SK-N-SH (cell line): ENCODE data around the gene FAM3C. TPM values are rescaled to one million over a fixed set of nuclear protein-coding genes. Genes with fewer than 3 reads are reported as not detected.

Source experiments
- CTCF ChIA-PET: fragments of 300-600, 350-600 bp; formaldehyde crosslinking; extraction: SDS; loops from one replicate; lab custom pipeline; 2021; lab: Yijun Ruan, JAX
- POLR2A ChIA-PET: fragments of 350-600 bp; sonication (Branson Sonifier 250); formaldehyde crosslinking; extraction: SDS; loops from one replicate; lab custom pipeline; 2020; ENCODE audit warnings: antibody characterized with exemption, inconsistent platforms; lab: Yijun Ruan, JAX
- DNase-seq: peaks from one replicate; pipeline ENCODE4 v3.0.0; 2012
- H2AFZ ChIP-seq: fragments of 200-600 bp; sonication (generic); 2 replicates; pipeline ENCODE4 v1.8.1; 2016; ENCODE audit warnings: antibody characterized with exemption, mild to moderate bottlenecking, low read depth
- H3F3A ChIP-seq: fragments of 200-600 bp; sonication (generic); replicated peaks from 2 replicates; pipeline ENCODE3; 2016; ENCODE audit warnings: antibody characterized with exemption, mild to moderate bottlenecking; ENCODE audit not compliant: insufficient read depth
- H3K27ac ChIP-seq, 2 experiments: fragments of 200-500 bp in 1 of 2; fragments of 200-600 bp in 1 of 2; sonication (Bioruptor generic) in 1 of 2; sonication (generic), shearing (Covaris generic) in 1 of 2; 2 replicates each; pipeline versions ENCODE4 v1.5.1 to v1.6.1; 2014 to 2016; ENCODE audit warnings: low read depth in 2 of 2, inconsistent platforms in 1 of 2, low read length in 1 of 2, mild to moderate bottlenecking in 1 of 2, mixed read lengths in 1 of 2
- H3K27me3 ChIP-seq: fragments of 200-600 bp; sonication (generic), shearing (Covaris generic); 2 replicates; pipeline ENCODE4 v1.6.1; 2016; ENCODE audit warnings: mixed run types; ENCODE audit not compliant: insufficient read depth
- H3K36me3 ChIP-seq, 2 experiments: fragments of 200-500 bp in 1 of 2; fragments of 200-600 bp in 1 of 2; sonication (Bioruptor generic) in 1 of 2; sonication (generic) in 1 of 2; replicated peaks in 1 of 2; 2 replicates each; pipeline versions ENCODE3 to v1.5.1; 2014 to 2016; ENCODE audit warnings: low read length in 1 of 2, mild to moderate bottlenecking in 1 of 2; ENCODE audit not compliant: insufficient read depth in 2 of 2, control insufficient read depth in 1 of 2
- H3K4me1 ChIP-seq, 2 experiments: fragments of 200-500 bp in 1 of 2; fragments of 200-600 bp in 1 of 2; sonication (Bioruptor generic) in 1 of 2; sonication (generic), shearing (Covaris generic) in 1 of 2; 2 replicates each; pipeline versions ENCODE4 v1.5.1 to v1.6.1; 2014 to 2016; ENCODE audit warnings: low read depth in 1 of 2, low read length in 1 of 2, mixed run types in 1 of 2; ENCODE audit not compliant: insufficient read depth in 2 of 2, control insufficient read depth in 1 of 2
- H3K4me2 ChIP-seq: fragments of 200-600 bp; sonication (generic), shearing (Covaris generic); 2 replicates; pipeline ENCODE4 v1.6.1; 2017; ENCODE audit warnings: mixed run types
- H3K4me3 ChIP-seq, 2 experiments: fragments of 200-500 bp in 1 of 2; fragments of 200-600 bp in 1 of 2; sonication (Bioruptor generic) in 1 of 2; sonication (generic), shearing (Covaris generic) in 1 of 2; 2 replicates each; pipeline versions ENCODE4 v1.5.1 to v1.8.1; 2014 to 2016; ENCODE audit warnings: low read depth in 2 of 2, inconsistent platforms in 1 of 2, low read length in 1 of 2, mild to moderate bottlenecking in 1 of 2, mixed read lengths in 1 of 2, moderate library complexity in 1 of 2
- H3K79me2 ChIP-seq: fragments of 200-600 bp; sonication (generic); 2 replicates; pipeline ENCODE4 v1.8.1; 2017; ENCODE audit warnings: mild to moderate bottlenecking; ENCODE audit not compliant: insufficient read depth
- H3K9ac ChIP-seq: fragments of 200-600 bp; sonication (generic); 2 replicates; pipeline ENCODE4 v1.6.1; 2017; ENCODE audit warnings: mixed run types
- H3K9me2 ChIP-seq: fragments of 200-600 bp; sonication (generic); 2 replicates; pipeline ENCODE4 v1.6.1; 2017; ENCODE audit warnings: mixed run types
- H3K9me3 ChIP-seq: fragments of 200-600 bp; sonication (generic); 2 replicates; pipeline ENCODE4 v1.6.1; 2017; ENCODE audit warnings: mixed run types, mild to moderate bottlenecking, moderate library complexity
- H4K20me1 ChIP-seq: fragments of 200-600 bp; sonication (generic); 2 replicates; pipeline ENCODE4 v1.6.1; 2017; ENCODE audit warnings: mild to moderate bottlenecking, mixed run types; ENCODE audit not compliant: insufficient read depth
- CHD2 ChIP-seq: fragments of 150-350 bp; IDR thresholded peaks from 2 replicates; pipeline ENCODE4 v1.6.1; 2018; ENCODE audit warnings: low read length; ENCODE audit not compliant: partially characterized antibody
- EP300 ChIP-seq, 2 experiments: IDR thresholded peaks; 2 replicates each; pipeline versions ENCODE4 v1.4.0 to v1.6.1; 2012; ENCODE audit warnings: borderline replicate concordance in 1 of 2, low read depth in 1 of 2, low read length in 1 of 2
- GABPA ChIP-seq: IDR thresholded peaks from 2 replicates; pipeline ENCODE4 v1.4.0; 2012; ENCODE audit warnings: low read depth, mild to moderate bottlenecking
- NFIC ChIP-seq: IDR thresholded peaks from 2 replicates; pipeline ENCODE4 v1.4.0; 2012; ENCODE audit warnings: borderline replicate concordance
- RFX5 ChIP-seq: IDR thresholded peaks from 2 replicates; pipeline ENCODE4 v1.6.1; 2012; ENCODE audit warnings: mild to moderate bottlenecking, improper control_type of control experiment, low read length
- SMC3 ChIP-seq: IDR thresholded peaks from 2 replicates; pipeline ENCODE4 v1.6.1; 2012; ENCODE audit warnings: low read depth, low read length, improper control_type of control experiment
- TAF1 ChIP-seq: IDR thresholded peaks from 2 replicates; pipeline ENCODE4 v1.6.1; 2012; ENCODE audit warnings: low read depth, mild to moderate bottlenecking, low read length, moderate library complexity, borderline replicate concordance
- TCF12 ChIP-seq: IDR thresholded peaks from 2 replicates; pipeline ENCODE4 v1.4.0; 2012
- WGBS: methylation state at CpG from one replicate; pipeline ENCODE4 v1.1.6; 2017; ENCODE audit warnings: low lambda C conversion rate; 5-methylcytosine and 5-hydroxymethylcytosine counted together
- polyA plus RNA-seq, 3 experiments: library from polyadenylated mRNA; depleted of rRNA; stranded (reverse); fragments of >200 nt; gene quantifications; 2 replicates each; pipeline ENCODE4 v1.2.3, GENCODE V29; 2012
- TF ChIP-seq, protein P1 (sequence below): fragments of 200-600 bp; sonication (generic); IDR thresholded peaks from 2 replicates; pipeline ENCODE4 v1.6.1; 2017; ENCODE audit warnings: antibody characterized with exemption, mild to moderate bottlenecking, moderate library complexity
- TF ChIP-seq, protein P2 (sequence below): IDR thresholded peaks from 2 replicates; pipeline ENCODE4 v1.4.0; 2012; ENCODE audit warnings: low read depth, borderline replicate concordance
- TF ChIP-seq, protein P3 (sequence below): IDR thresholded peaks from 2 replicates; pipeline ENCODE4 v1.4.0; 2012; ENCODE audit warnings: low read depth

Gene FAM3C
- polyA plus RNA-seq, 1 of the 3 experiments (the other 2 are of a cell fraction) = 80.0 TPM

DNA sequence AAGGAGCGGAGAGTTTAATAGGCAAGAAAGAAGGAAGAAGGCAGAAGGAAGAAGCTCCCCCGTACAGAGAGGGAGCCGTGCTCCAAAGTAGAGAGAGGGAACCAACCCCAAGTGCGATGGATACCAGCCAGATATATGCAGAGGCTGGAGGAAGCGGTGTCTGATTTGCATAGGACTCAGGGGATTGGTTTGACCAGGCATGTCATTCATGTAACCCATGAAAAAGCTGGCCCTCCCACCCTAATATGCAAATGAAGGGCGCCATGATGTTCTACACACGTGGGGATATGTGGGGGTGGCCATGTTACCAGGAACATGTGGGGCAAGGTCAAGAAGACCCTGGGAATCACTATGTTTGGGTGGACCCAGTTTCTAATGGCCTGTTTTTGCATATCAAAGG, 40.6 kb upstream of the FAM3C start:
- ChIA-PET POLR2A (no interaction called here), CTCF (interaction anchor here (1.0 kb wide), 1 partner anchor 16 kb away, joined by 5 read pairs; no protein-coding TSS in a partner anchor)
- no peak overlapping the region for H3K4me3 ChIP-seq
- H3K9me2 ChIP-seq = no peaks in the 10 kb centered on the region
- no peak overlapping the region for H3K27ac ChIP-seq
- H3K36me3 ChIP-seq = no peaks in the 10 kb centered on the region
- no peaks in the 10 kb centered on the region for H3K27me3 ChIP-seq
- H4K20me1 ChIP-seq = no peaks in the 10 kb centered on the region
- H3F3A ChIP-seq = peaks cover 7% of the 10 kb centered on the region
- 92% methylated on average over 7 of the region's 7 CpGs for WGBS
- H2AFZ ChIP-seq = no peak overlapping the region
- H3K9me3 ChIP-seq = no peaks in the 10 kb centered on the region
- no peak for DNase-seq
- H3K79me2 ChIP-seq = no peaks in the 10 kb centered on the region
- no peak overlapping the region for H3K4me2 ChIP-seq
- TF ChIP-seq NFIC = no peak
- TF ChIP-seq CHD2 = no peak
- no peak overlapping the region for H3K9ac ChIP-seq
- H3K4me1 ChIP-seq = peaks cover 2 to 11% of the 10 kb centered on the region in 2 experiments; a peak in 2 of 4 replicates

DNA sequence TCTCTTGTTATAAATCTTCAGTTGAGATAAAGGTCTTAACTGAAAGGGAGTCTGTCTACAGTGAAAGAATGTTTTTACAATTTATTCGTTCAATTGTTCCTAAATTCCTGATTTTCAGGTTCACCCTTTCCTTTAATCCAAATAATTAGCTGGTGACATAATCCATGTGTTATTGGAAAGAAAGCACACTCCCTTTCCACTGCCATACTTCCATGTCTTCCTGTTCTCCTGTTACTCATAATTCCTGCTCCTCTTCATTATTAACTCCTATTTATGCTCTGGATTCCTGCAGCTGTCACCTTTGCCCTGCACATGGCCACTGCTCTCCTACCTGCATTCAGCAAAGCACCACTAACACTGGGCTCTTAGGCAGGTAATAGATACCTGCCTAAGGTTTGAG, 40.0 kb upstream of the FAM3C start:
- no peak overlapping the region for H2AFZ ChIP-seq
- no peaks in the 10 kb centered on the region for H3K27me3 ChIP-seq
- H3K9me3 ChIP-seq = no peaks in the 10 kb centered on the region
- WGBS = 86% methylated on average over 1 of the region's 1 CpG
- no peak overlapping the region for H3K9ac ChIP-seq
- no peaks in the 10 kb centered on the region for H3K36me3 ChIP-seq
- no peak overlapping the region for H3K27ac ChIP-seq
- no peak overlapping the region for H3K4me2 ChIP-seq
- TF ChIP-seq RFX5 (no peak), EP300 (IDR thresholded peaks at IDR 0.05; ENCODE audit: borderline replicate concordance in 1 of 2, low read depth in 1 of 2, low read length in 1 of 2) (no peak), TAF1 (no peak), TCF12 (no peak), GABPA (no peak), SMC3 (no peak)
- TF ChIP-seq, protein P1, sequence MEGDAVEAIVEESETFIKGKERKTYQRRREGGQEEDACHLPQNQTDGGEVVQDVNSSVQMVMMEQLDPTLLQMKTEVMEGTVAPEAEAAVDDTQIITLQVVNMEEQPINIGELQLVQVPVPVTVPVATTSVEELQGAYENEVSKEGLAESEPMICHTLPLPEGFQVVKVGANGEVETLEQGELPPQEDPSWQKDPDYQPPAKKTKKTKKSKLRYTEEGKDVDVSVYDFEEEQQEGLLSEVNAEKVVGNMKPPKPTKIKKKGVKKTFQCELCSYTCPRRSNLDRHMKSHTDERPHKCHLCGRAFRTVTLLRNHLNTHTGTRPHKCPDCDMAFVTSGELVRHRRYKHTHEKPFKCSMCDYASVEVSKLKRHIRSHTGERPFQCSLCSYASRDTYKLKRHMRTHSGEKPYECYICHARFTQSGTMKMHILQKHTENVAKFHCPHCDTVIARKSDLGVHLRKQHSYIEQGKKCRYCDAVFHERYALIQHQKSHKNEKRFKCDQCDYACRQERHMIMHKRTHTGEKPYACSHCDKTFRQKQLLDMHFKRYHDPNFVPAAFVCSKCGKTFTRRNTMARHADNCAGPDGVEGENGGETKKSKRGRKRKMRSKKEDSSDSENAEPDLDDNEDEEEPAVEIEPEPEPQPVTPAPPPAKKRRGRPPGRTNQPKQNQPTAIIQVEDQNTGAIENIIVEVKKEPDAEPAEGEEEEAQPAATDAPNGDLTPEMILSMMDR = no peak
- TF ChIP-seq, protein P2, sequence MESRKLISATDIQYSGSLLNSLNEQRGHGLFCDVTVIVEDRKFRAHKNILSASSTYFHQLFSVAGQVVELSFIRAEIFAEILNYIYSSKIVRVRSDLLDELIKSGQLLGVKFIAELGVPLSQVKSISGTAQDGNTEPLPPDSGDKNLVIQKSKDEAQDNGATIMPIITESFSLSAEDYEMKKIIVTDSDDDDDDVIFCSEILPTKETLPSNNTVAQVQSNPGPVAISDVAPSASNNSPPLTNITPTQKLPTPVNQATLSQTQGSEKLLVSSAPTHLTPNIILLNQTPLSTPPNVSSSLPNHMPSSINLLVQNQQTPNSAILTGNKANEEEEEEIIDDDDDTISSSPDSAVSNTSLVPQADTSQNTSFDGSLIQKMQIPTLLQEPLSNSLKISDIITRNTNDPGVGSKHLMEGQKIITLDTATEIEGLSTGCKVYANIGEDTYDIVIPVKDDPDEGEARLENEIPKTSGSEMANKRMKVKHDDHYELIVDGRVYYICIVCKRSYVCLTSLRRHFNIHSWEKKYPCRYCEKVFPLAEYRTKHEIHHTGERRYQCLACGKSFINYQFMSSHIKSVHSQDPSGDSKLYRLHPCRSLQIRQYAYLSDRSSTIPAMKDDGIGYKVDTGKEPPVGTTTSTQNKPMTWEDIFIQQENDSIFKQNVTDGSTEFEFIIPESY = no peak
- TF ChIP-seq, protein P3, sequence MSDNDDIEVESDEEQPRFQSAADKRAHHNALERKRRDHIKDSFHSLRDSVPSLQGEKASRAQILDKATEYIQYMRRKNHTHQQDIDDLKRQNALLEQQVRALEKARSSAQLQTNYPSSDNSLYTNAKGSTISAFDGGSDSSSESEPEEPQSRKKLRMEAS = no peak
- DNase-seq = no peak
- peaks cover 2 to 11% of the 10 kb centered on the region in 2 experiments; a peak in 2 of 4 replicates for H3K4me1 ChIP-seq
- CTCF ChIA-PET = interaction anchor here (1.0 kb wide), 1 partner anchor 16 kb away, joined by 5 read pairs; no protein-coding TSS in a partner anchor
- POLR2A ChIA-PET = no interaction called here
- H3K4me3 ChIP-seq = no peak overlapping the region
- H3F3A ChIP-seq = peaks cover 7% of the 10 kb centered on the region
- H3K79me2 ChIP-seq = no peaks in the 10 kb centered on the region
- no peaks in the 10 kb centered on the region for H3K9me2 ChIP-seq
- H4K20me1 ChIP-seq = no peaks in the 10 kb centered on the region
